Measurements from ENCODE around the gene ACKR2.
A peak's percentile ranks its signal among the peaks of the same experiment; 100 is the strongest.

Gene ACKR2

GRCh38 chr3:42856544-42856943, 47.3 kb downstream of the ACKR2 start:
- Histone ChIP-seq H3K4me2 (ENCODE audit: low read length) (peak overlapping the region; percentile 6; the same call in 1 of the 2 replicates), H3K36me3 (replicated peaks; ENCODE audit: low read depth, low read length) (no peaks in the 10 kb centered on the region), H3K4me1 (ENCODE audit: low read length) (peaks cover 11% of the 10 kb centered on the region), H3K4me3 (ENCODE audit: low read length) (no peak overlapping the region), H3K27me3 (ENCODE audit: low read depth, low read length) (peaks cover 4% of the 10 kb centered on the region), H2AFZ (ENCODE audit: low read depth, low read length) (no peak overlapping the region), H4K20me1 (ENCODE audit: insufficient read depth, low read length) (no peaks in the 10 kb centered on the region), H3K9ac (ENCODE audit: low read length) (no peak overlapping the region), H3K79me2 (ENCODE audit: low read length) (no peaks in the 10 kb centered on the region), H3K9me3 (ENCODE audit: insufficient read depth, low read length) (no peaks in the 10 kb centered on the region), H3K27ac (ENCODE audit: low read length) (no peak overlapping the region)
- TF ChIP-seq EZH2phosphoT487 (IDR thresholded peaks at IDR 0.05; ENCODE audit: low read depth) = no peak
- TF ChIP-seq, protein P1, sequence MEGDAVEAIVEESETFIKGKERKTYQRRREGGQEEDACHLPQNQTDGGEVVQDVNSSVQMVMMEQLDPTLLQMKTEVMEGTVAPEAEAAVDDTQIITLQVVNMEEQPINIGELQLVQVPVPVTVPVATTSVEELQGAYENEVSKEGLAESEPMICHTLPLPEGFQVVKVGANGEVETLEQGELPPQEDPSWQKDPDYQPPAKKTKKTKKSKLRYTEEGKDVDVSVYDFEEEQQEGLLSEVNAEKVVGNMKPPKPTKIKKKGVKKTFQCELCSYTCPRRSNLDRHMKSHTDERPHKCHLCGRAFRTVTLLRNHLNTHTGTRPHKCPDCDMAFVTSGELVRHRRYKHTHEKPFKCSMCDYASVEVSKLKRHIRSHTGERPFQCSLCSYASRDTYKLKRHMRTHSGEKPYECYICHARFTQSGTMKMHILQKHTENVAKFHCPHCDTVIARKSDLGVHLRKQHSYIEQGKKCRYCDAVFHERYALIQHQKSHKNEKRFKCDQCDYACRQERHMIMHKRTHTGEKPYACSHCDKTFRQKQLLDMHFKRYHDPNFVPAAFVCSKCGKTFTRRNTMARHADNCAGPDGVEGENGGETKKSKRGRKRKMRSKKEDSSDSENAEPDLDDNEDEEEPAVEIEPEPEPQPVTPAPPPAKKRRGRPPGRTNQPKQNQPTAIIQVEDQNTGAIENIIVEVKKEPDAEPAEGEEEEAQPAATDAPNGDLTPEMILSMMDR (IDR thresholded peaks at IDR 0.05; ENCODE audit: low read depth, low read length) = no peak

GRCh38 chr3:42864321-42864950, 55.2 kb downstream of the ACKR2 start:
- Histone ChIP-seq H3K4me3 (ENCODE audit: low read length) (no peak overlapping the region), H3K27me3 (ENCODE audit: low read depth, low read length) (no peaks in the 10 kb centered on the region), H3K79me2 (ENCODE audit: low read length) (no peaks in the 10 kb centered on the region), H4K20me1 (ENCODE audit: insufficient read depth, low read length) (no peaks in the 10 kb centered on the region), H3K36me3 (replicated peaks; ENCODE audit: low read depth, low read length) (no peaks in the 10 kb centered on the region), H2AFZ (ENCODE audit: low read depth, low read length) (no peak overlapping the region), H3K4me1 (ENCODE audit: low read length) (no peaks in the 10 kb centered on the region), H3K9me3 (ENCODE audit: insufficient read depth, low read length) (no peaks in the 10 kb centered on the region), H3K9ac (ENCODE audit: low read length) (no peak overlapping the region), H3K4me2 (ENCODE audit: low read length) (no peak overlapping the region), H3K27ac (ENCODE audit: low read length) (no peak overlapping the region)
- TF ChIP-seq, protein P1 (IDR thresholded peaks at IDR 0.05; ENCODE audit: low read depth, low read length) = no peak
- TF ChIP-seq EZH2phosphoT487 (IDR thresholded peaks at IDR 0.05; ENCODE audit: low read depth) = no peak

GRCh38 chr3:42865256-42865655, 56.0 kb downstream of the ACKR2 start:
- H3K4me1 ChIP-seq (ENCODE audit: low read length) = no peaks in the 10 kb centered on the region
- no peaks in the 10 kb centered on the region for H4K20me1 ChIP-seq (ENCODE audit: insufficient read depth, low read length)
- H2AFZ ChIP-seq (ENCODE audit: low read depth, low read length) = no peak overlapping the region
- TF ChIP-seq, protein P1 (IDR thresholded peaks at IDR 0.05; ENCODE audit: low read depth, low read length) = no peak
- no peak for TF ChIP-seq EZH2phosphoT487 (IDR thresholded peaks at IDR 0.05; ENCODE audit: low read depth)
- H3K4me3 ChIP-seq (ENCODE audit: low read length) = no peak overlapping the region
- H3K36me3 ChIP-seq (replicated peaks; ENCODE audit: low read depth, low read length) = no peaks in the 10 kb centered on the region
- H3K27ac ChIP-seq (ENCODE audit: low read length) = no peak overlapping the region
- H3K27me3 ChIP-seq (ENCODE audit: low read depth, low read length) = no peaks in the 10 kb centered on the region
- H3K9ac ChIP-seq (ENCODE audit: low read length) = no peak overlapping the region
- no peak overlapping the region for H3K4me2 ChIP-seq (ENCODE audit: low read length)
- H3K9me3 ChIP-seq (ENCODE audit: insufficient read depth, low read length) = no peaks in the 10 kb centered on the region
- H3K79me2 ChIP-seq (ENCODE audit: low read length) = no peaks in the 10 kb centered on the region

- Histone ChIP-seq H3K4me1 (ENCODE audit: low read length) (no peaks in the 10 kb centered on the region), H3K9ac (ENCODE audit: low read length) (no peak overlapping the region), H3K79me2 (ENCODE audit: low read length) (no peaks in the 10 kb centered on the region), H2AFZ (ENCODE audit: low read depth, low read length) (no peak overlapping the region), H3K9me3 (ENCODE audit: insufficient read depth, low read length) (no peaks in the 10 kb centered on the region), H3K4me2 (ENCODE audit: low read length) (no peak overlapping the region), H3K27me3 (ENCODE audit: low read depth, low read length) (no peaks in the 10 kb centered on the region), H4K20me1 (ENCODE audit: insufficient read depth, low read length) (no peaks in the 10 kb centered on the region), H3K4me3 (ENCODE audit: low read length) (no peak overlapping the region), H3K27ac (ENCODE audit: low read length) (no peak overlapping the region), H3K36me3 (replicated peaks; ENCODE audit: low read depth, low read length) (no peaks in the 10 kb centered on the region)
- TF ChIP-seq, protein P1 (IDR thresholded peaks at IDR 0.05; ENCODE audit: low read depth, low read length) = no peak
- no peak for TF ChIP-seq EZH2phosphoT487 (IDR thresholded peaks at IDR 0.05; ENCODE audit: low read depth)
Measured at GRCh38 chr3:42867138-42867537, 57.9 kb downstream of the ACKR2 start.
